ENCODE results near the gene KCNB1.

KCNB1 gene

DNA sequence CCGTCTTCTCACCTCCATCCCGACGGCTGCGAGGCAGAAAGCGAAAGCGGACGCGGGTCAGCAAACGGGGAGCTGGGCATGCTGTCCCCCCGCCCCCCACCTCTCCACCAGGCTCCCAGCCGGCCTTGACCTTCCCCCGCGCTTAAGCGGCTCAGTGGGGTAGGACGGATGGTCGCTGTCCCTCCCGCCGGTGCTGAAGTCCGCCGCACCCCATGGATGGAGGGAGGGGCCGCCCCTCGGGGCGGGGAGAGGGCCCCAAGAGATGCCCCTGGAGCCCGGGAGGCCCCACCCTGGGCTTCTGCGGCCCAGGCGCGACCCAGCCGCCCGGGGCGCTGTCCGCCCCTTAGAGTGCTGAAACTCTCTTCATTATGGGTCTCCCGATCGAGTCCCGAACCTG, at the start of gene KCNB1:
Gene KCNB1 (minus strand): TSS at position 48 of the 397 bp plus-strand sequence. CDS start 188 bp downstream, outside the sequence.
- TF ChIP-seq, protein P1, sequence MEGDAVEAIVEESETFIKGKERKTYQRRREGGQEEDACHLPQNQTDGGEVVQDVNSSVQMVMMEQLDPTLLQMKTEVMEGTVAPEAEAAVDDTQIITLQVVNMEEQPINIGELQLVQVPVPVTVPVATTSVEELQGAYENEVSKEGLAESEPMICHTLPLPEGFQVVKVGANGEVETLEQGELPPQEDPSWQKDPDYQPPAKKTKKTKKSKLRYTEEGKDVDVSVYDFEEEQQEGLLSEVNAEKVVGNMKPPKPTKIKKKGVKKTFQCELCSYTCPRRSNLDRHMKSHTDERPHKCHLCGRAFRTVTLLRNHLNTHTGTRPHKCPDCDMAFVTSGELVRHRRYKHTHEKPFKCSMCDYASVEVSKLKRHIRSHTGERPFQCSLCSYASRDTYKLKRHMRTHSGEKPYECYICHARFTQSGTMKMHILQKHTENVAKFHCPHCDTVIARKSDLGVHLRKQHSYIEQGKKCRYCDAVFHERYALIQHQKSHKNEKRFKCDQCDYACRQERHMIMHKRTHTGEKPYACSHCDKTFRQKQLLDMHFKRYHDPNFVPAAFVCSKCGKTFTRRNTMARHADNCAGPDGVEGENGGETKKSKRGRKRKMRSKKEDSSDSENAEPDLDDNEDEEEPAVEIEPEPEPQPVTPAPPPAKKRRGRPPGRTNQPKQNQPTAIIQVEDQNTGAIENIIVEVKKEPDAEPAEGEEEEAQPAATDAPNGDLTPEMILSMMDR (IDR thresholded peaks at IDR 0.05; ENCODE audit: low read depth, low read length) = peak; percentile 1
- H3K4me3 ChIP-seq (ENCODE audit: low read depth, low read length) = no peak within 1 kb of the TSS
- in situ Hi-C loops (cut with HindIII; ENCODE audit: low sequenced_read_pairs) = no loop called here
- DNase-seq (ENCODE audit: low read depth, low spot score) = peak; percentile 32

DNA sequence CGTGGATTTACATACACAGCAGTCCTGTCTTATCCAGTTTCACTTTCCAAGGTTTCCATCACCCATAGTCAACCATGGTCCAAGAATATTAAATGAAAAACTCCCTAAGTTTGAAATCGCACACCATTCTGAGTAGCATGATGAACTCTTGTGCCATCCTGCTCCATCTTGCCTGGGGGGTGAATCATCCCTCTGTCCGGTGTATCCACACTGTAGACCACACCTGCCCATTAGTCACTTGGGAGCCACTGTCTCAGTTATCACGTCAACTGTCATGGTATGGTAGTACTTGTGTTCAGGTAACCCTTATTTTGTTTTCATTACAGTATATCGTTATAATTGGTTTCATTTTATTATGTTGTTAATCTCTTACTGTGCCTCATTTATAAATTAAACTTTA, 47.0 kb upstream of the KCNB1 start:
- TF ChIP-seq, protein P1 (IDR thresholded peaks at IDR 0.05; ENCODE audit: low read depth, low read length) = no peak
- in situ Hi-C loops (cut with HindIII; ENCODE audit: low sequenced_read_pairs) = no loop called here
- no peak for DNase-seq (ENCODE audit: low read depth, low spot score)

DNA sequence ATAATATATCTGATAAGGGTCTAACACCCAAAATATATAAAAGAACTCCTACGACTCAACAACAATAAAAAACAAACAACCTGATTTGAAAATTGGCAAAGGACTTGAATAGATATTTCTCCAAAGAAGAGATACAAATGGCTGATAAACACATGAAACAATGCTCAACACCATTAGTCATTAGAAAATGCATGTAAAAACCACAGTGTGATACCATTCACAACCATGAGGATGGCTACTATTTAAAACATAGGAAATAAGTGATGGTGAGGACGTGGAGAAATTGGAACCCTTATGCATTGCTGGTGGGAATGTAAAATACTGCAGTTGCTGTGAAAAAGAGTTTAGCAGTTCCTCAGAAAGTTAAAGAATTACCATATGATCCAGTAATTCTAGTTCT, 44.1 kb upstream of the KCNB1 start:
- no peak overlapping the region for H3K4me3 ChIP-seq (ENCODE audit: low read depth, low read length)
- TF ChIP-seq, protein P1 (IDR thresholded peaks at IDR 0.05; ENCODE audit: low read depth, low read length) = no peak
- in situ Hi-C loops (cut with HindIII; ENCODE audit: low sequenced_read_pairs) = no loop called here
- no peak for DNase-seq (ENCODE audit: low read depth, low spot score)

More for the DNA sequence above, 47.0 kb upstream of the KCNB1 start:
- no peak overlapping the region for H3K4me3 ChIP-seq (ENCODE audit: low read depth, low read length)

DNA sequence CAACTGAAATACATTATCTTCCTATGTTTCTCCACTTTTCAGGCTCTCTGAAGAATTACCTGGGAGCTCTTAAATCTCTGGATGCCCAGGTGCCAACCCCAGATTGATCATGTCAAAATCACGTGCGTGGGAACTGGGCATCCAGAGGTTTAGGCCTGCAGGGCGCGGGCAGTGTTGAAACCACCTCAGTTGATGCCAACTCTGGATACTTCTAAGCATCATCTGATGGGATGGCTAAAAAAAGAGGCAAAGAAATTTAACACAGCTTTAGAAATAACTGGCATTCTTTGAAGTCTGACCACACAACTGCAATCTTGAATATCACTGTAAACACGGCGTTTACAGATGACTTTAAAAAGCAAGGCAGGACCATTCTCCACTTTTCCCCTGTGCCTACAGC, 43.6 kb upstream of the KCNB1 start:
- in situ Hi-C loops (cut with HindIII; ENCODE audit: low sequenced_read_pairs) = no loop called here
- TF ChIP-seq, protein P1 (IDR thresholded peaks at IDR 0.05; ENCODE audit: low read depth, low read length) = no peak

DNA sequence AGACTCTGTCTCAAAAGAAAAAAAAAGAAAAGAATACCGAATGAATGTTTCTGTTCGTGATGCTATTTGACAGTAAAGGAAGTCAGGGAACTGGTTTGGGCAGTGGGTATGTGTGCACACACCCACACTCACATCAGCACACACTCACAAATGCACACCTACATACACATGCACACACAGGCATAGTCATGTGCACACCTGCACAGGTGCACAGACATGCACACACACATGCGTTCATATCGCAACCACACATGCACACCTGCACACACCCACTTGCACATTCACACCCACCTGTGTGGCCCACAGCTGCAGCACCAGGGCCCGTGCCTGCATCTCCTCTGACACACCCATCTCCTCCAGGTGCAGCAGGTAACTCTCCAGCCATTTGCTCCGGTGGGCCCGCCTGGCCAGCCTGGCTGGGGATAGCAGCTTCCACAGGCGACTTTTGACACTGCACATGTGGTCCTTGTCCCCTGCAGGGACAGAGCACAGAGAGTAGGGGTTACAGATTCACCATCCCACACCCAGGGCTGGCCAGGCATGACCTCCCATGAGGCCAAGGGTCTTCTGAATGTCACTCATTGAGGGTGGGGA, 41.4 kb upstream of the KCNB1 start:
- TF ChIP-seq, protein P1 (IDR thresholded peaks at IDR 0.05; ENCODE audit: low read depth, low read length) = no peak

More for the DNA sequence above, 43.6 kb upstream of the KCNB1 start:
- no peak for DNase-seq (ENCODE audit: low read depth, low spot score)
- H3K4me3 ChIP-seq (ENCODE audit: low read depth, low read length) = no peak overlapping the region

DNA sequence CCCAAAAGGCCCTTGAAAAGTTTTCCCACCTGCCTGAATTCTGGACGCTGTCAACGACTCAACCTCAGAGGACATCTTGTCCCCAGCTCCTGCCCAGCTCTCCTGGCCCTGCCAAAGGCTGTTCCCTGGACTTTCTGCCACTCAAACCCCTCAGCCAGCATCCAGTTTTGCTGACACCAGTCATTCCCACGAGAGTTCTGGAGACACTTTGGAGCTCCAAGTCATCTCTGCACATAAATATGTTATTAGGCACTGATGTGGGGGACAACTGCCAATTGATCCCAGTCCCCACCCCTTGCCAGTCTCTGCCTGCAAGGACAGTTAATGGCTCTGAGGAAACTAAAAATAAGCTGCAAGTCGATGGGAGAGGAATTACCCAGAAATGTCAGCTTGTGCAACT, 38.9 kb upstream of the KCNB1 start:
- TF ChIP-seq, protein P1 (IDR thresholded peaks at IDR 0.05; ENCODE audit: low read depth, low read length) = no peak
- in situ Hi-C loops (cut with HindIII; ENCODE audit: low sequenced_read_pairs) = no loop called here
- no peak overlapping the region for H3K4me3 ChIP-seq (ENCODE audit: low read depth, low read length)
- DNase-seq (ENCODE audit: low read depth, low spot score) = no peak

More for the DNA sequence above, 41.4 kb upstream of the KCNB1 start:
- in situ Hi-C loops (cut with HindIII; ENCODE audit: low sequenced_read_pairs) = no loop called here
- no peak for DNase-seq (ENCODE audit: low read depth, low spot score)
- no peak overlapping the region for H3K4me3 ChIP-seq (ENCODE audit: low read depth, low read length)
